ENCODE results near the gene TSPAN31.

Gene TSPAN31

DNA sequence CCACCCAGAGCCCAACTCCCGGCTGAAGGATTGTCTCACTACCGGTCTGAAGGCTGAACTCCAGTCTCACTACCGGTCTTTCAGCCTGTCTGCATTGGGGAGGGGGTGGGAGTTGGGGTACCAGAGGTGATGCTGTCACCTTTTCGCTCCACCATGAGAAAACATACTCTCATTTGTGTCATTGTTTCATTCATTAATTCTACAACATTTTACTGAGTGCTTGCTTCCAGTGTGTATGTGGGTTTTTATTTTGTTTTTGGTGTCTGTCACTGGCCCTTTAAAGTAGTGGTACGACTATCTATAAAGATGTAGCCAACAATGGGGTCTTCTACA lies 7.8 kb downstream of the TSPAN31 start:
- no peak for DNase-seq (ENCODE audit: low read depth)

GRCh38 chr12:57753756-57754337 lies 9.0 kb downstream of the TSPAN31 start:
- DNase-seq (ENCODE audit: low read depth): no peak

DNA sequence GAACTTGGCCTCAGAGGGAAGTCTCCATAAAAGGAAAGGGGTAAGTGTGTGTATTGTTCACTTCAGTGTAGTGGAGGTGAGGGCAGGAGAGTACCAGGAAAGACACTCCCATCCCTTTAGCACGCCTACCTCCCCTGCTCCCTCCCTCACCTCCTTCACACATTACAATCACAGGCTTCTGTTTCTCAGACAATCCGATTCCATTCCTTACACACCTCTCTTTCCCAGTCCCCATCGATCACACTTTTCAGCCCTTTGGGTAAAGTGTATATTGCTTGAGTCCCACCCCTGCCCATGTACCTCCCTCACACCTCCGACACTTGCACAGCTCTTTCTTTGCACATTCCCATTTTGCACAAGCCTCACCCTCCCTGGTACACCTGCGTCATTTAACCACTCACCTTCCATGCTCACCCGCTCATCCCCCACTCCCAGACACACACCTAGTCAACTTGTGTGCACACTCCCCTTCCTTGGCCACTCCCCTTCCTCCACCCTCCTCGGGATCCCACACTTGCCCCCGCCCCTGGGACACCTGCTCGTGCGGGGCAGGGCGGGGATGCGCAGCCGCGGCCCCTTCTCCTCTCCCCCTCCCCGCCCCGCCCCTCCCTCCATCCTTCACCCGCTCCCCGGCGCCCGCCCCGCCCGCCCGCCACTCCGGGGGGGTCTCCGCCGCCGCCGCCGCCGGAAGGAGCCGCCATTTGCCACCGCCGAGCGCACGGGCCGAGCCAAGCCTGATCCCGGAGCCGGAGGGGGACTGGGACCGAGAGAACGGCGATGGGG lies 9.8 kb downstream of the TSPAN31 start, which contains the start of gene MARCHF9:
MARCHF9 (plus strand) TSS at position 693 of the 783 bp plus-strand sequence. CDS start 426 bp downstream, outside the sequence.
- DNase-seq (ENCODE audit: low read depth): no peak

DNA sequence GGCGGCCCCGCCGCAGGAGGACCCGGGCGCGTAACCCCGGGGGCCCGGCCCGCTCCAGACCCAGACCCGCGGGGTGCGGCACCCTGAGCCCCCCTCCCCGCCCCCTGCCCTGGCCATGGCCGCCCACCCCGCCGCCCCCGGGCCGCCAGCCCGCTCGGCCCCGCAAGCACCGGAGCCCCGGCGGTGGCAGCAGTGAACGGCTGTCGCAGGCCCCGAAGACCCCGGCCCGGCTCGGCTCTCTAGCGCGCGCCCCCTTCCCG lies 10.3 kb downstream of the TSPAN31 start:
- DNase-seq (ENCODE audit: low read depth): no peak

GRCh38 chr12:57755454-57756372 lies 10.9 kb downstream of the TSPAN31 start:
- DNase-seq (ENCODE audit: low read depth): no peak

- DNase-seq (ENCODE audit: low read depth): no peak
Measured at GRCh38 chr12:57756406-57757341, 11.8 kb downstream of the TSPAN31 start.

GRCh38 chr12:57757771-57758170 lies 12.9 kb downstream of the TSPAN31 start:
- no peak for DNase-seq (ENCODE audit: low read depth)

DNA sequence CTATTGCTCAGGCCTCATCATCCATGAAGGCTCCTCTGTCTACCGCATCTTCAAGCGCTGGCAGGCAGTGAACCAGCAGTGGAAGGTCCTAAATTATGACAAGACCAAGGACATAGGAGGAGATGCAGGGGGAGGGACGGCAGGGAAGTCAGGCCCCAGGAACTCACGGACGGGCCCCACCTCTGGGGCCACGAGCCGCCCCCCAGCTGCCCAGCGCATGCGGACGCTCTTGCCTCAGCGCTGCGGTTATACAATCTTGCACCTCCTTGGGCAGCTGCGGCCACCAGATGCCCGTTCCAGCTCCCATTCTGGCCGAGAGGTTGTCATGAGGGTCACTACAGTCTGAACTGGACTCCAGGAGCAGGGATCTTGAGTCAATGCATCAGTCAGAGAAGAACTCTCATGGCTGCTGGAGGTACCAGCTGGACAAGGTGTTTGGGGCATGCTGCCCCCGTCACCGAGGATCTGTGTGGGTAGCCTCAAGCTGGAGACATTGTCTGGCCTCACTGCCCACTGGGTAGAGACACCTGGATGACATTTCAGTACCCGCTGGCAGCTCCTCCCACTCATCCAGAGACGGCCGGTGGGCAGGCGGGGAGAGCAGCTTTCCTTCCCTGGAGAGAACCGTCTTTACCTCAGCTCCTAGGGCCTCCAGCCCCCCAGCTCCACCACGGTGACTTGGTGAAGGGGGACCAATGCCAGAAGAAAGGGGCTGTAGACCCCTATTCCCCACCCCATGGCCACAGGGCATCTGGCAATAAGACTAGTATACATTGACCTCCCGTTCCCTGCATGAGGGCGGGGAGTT lies 13.9 kb downstream of the TSPAN31 start:
- DNase-seq (ENCODE audit: low read depth): no peak

DNA sequence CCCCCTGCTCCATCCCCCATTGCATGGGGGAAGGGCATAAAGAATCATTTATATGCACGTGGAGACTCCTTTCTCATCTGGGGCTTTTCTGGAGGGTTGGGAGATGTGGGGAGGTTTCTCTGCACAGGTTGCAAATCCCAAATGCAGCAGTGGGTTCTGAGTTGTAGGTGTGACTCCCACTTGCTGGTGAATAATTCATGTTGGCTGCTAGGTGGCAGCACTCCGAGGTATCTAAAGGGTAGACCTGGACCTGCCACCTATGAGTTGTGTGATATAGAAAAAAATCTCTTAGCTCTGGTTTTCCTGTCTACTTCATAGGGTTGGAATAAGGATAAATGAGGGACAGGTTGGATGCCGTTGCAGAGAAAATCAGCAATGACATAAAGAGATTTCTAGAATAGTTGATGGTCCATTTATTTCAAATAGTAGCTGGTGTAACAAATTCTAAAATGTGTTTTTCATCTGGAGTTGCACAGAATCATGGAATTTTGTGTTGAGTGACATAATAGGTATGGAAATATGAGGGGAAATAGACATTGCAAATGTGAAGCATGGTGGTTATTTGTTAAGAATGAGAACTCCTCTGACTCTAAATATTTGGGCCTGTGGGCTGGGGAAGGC lies 14.6 kb downstream of the TSPAN31 start:
- DNase-seq (ENCODE audit: low read depth): no peak

- no peak for DNase-seq (ENCODE audit: low read depth)
Measured at GRCh38 chr12:57760347-57760982, 15.6 kb downstream of the TSPAN31 start.

DNA sequence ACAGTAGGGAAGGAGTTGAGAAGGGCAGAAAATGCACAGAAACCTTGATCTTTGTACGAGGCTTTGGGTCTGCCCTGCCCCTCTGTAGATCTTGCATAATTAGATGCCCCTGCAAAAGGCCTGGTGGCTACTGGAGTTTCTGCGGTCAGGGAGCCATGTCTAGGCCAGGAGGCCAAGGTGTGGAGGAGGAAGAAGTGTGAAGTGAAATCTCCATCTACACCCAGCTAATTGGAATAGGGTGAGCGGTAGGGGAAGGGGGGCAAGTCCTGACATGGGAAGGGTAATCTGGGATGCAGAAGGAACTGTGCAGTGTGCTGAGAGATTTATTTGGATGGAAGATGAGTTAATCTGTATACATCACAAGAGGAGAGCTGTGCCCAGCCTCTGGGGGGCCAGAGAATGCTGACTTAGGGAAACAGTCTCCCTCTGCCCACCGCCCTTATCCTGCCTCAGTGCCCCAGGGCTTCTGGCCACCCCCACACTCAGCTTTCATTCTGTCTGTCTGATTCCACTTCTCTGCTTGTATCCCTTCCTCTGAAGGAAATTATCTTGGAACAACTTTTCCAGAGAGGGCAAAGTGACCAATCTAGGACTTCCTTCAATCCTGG lies 16.7 kb downstream of the TSPAN31 start:
- DNase-seq (ENCODE audit: low read depth): no peak

DNA sequence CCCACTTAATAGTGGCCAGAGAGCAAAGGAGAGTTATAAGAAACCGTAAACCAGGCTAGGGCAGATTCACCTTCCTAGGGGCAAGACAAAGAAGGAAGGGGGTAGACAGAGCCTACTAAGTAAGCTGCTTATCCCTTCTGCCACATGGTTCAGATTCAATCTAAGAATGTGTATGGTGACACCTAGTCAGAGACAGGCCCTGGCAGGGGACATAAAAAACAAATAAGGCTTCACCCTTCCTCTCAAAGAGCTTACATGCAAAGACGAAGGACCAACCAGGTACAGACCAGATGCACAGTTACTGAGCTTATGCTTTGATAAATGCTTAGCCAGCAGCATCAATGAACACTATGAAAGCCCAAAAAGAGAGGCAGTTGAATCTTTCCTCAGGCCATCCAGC lies 17.6 kb downstream of the TSPAN31 start:
- DNase-seq (ENCODE audit: low read depth): no peak

- no peak for DNase-seq (ENCODE audit: low read depth)
Measured at GRCh38 chr12:57763881-57764661, 19.2 kb downstream of the TSPAN31 start.

DNA sequence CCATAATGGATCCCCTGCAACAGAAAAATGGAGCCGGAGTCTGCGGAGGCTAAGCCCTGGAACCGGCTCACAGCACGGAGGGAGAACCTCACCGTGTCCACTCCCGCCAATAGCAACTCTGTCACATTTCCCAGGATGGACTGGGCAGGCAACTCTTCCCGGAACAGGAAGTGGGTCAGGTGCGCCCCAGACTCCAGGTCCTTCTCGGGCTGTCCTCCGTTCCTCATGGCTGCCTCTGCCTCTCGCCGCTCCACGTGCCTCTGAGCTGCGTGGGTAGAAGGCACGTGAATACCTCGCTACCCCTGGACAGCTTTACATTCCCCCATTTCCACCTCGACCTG lies 19.8 kb downstream of the TSPAN31 start:
- DNase-seq (ENCODE audit: low read depth): no peak

DNA sequence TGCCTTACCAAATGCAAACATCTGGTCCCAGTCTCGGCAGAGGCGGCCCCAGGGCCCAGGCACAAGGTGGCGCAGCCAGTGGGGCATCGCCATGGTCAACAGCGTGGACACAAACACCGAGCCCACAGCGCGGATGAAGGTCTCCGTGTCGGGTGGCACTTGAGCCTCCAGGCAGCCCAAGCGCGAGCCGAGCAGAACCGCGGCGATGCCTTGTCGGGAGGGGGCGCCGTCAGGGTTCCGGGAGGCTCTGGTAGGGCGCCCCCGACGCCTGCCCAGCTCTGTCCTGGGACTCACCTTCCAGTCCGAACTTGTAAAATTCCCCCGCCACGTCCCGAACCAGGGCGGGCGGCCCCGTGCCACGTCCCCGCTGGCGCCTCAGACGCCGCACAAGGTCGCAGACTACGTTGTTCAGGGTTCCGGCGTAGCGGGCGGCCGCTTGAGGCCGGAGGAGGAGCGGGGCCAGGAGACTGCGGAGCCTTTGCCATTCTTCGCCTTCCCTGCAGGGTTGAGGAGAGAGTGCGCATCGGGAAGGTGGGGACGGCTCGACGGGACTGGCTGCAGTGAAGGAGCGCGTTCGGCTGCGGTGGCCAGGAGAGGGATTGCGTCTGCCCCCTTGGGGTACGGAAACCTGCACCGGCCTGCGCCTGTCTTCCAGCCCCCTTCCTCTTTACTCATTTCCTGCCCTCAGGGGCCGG lies 20.3 kb downstream of the TSPAN31 start:
- no peak for DNase-seq (ENCODE audit: low read depth)

DNA sequence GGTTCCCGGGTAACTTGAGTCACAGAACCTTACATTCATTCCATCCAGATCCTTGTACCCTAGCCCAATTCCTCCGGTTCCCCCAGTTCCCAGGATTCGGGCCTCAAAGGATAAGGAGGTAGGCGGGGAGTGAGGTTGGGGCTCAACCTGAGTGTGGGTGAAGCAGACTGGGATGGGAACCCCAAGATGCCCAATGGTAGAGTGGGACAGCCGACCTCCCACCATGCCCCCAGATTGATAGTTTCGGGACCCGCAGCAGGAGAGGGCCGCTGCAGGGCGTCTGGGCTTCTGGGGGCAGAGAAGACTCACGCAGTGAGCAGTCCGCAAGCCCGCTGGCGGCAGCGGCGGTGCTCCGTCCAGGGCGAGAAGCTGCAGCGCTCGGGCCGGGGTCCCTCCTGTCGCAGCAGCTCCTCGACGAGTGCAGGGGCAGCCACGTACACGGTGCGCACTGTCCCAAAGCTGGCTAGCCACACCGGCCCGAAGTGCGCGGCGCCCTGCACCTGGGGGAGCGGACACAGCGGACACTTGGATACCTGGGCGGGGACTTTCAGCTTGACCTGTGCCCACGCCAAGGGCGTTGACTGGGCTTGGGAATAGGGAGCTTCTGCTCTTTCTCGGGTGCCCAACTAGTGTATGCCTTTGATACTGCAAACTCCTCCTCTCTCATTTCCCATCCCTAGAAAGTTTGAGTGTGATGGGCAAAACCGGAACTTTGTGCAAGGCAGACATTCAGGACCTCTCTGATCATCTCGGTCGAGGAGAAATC lies 21.0 kb downstream of the TSPAN31 start:
- DNase-seq (ENCODE audit: low read depth): no peak

DNA sequence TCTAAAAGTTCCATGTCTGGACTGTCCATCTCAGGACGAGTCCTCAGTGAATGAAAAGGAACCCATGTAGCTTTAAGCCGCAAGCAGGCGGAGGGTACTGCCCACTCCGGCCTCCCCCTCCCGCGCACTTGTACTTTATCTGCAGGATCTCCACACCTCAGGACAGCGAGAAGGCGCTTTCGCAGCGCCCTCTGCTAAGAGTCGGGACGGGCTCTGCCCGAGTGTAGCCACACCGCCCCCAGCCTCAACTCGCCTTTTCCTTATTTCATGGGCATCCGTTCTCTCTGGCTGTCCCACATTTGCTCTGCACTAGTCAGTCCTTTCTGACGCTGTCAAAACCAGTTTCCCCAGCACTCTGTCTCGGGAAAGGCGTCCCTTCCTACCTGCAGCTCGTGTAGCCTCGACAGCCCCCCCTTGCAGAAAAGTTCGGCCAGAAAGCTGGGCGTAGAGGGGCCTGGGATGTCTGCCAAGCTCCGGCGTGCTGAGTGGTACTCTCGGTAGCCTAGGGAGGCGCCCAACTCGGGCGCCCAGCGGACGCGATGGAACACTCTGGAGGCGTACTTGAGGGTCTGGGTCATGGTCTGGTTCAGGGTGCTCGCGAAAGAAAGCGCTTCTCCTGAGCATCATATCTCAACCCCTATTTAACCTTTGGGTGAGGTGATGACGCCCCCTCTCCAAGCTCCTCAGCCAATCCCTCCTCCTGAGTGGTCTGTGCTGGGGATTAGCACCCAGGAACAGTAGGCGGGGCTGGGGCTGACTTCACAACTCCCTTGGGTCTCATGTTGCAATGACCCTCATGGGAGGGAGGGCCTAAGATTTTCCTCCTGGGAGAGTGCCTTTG lies 21.8 kb downstream of the TSPAN31 start, which contains the start of gene CYP27B1:
CYP27B1 (minus strand) TSS at position 615 of the 841 bp plus-strand sequence; CDS start at position 578, 37 bp downstream.
- no peak for DNase-seq (ENCODE audit: low read depth)
